Measurements from ENCODE around the gene LNX2.

DNA sequence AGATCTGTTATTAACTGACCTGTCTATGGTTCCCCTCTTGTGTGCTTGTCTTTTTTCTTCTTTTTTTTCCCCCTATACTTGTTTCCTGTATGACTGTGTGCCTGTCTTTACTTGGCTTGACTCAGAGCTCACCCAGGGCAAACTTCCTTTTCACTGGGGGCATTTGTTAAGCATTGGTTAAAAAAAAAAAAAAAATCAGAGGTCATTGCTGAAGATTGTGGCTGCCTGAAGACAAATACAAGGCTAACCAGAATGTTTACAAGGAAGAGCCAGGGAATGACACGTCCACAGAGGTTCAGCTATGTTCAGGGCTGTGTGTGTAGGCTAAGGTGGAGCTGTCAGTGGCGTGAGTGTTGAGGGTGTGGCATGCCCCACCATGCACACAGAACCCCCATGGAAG is 47.1 kb downstream of the LNX2 start:
- no peak for TF ChIP-seq CTCF (conservative IDR thresholded peaks at IDR 0.05; ENCODE audit: low read depth, low read length)
- no peak for TF ChIP-seq EZH2 (IDR thresholded peaks at IDR 0.05; ENCODE audit: borderline replicate concordance, low read depth, low read length, poor library complexity, severe bottlenecking)

Measured in A673 (cell line).